HG03354 (cell line): ENCODE data around the gene GPR37L1.

Source experiments
- ATAC-seq: cut with Tn5 transposase; IDR thresholded peaks from one replicate; pipeline ENCODE4 v1.9.1; 2021; ENCODE audit warnings: mild to moderate bottlenecking; ENCODE audit not compliant: unreplicated experiment, poor library complexity, severe bottlenecking

Gene GPR37L1

GRCh38 chr1:202122639-202123335 lies at the start of gene GPR37L1:
GPR37L1 (plus strand) TSS chr1:202122917; CDS start chr1:202122964, 47 bp downstream.
- no peak for ATAC-seq

GRCh38 chr1:202073206-202073605 lies 49.5 kb upstream of the GPR37L1 start:
- ATAC-seq, result no peak

GRCh38 chr1:202074985-202075384 lies 47.7 kb upstream of the GPR37L1 start:
- ATAC-seq, result no peak

GRCh38 chr1:202075389-202075788 lies 47.3 kb upstream of the GPR37L1 start:
- ATAC-seq, result no peak

GRCh38 chr1:202076050-202076511 lies 46.6 kb upstream of the GPR37L1 start:
- ATAC-seq, result no peak

GRCh38 chr1:202078241-202078640 lies 44.5 kb upstream of the GPR37L1 start:
- ATAC-seq, result no peak

- no peak for ATAC-seq
Measured at GRCh38 chr1:202081992-202082391, 40.7 kb upstream of the GPR37L1 start.

GRCh38 chr1:202084791-202085681 lies 37.7 kb upstream of the GPR37L1 start:
- ATAC-seq, result no peak

- ATAC-seq, result no peak
Measured at GRCh38 chr1:202085682-202086373, 36.9 kb upstream of the GPR37L1 start.

- ATAC-seq, result no peak
Measured at GRCh38 chr1:202086579-202087350, 36.0 kb upstream of the GPR37L1 start.

- no peak for ATAC-seq
Measured at GRCh38 chr1:202088206-202088605, 34.5 kb upstream of the GPR37L1 start.

- no peak for ATAC-seq
Measured at GRCh38 chr1:202090994-202091393, 31.7 kb upstream of the GPR37L1 start.

GRCh38 chr1:202093858-202094257 lies 28.9 kb upstream of the GPR37L1 start:
- no peak for ATAC-seq

GRCh38 chr1:202101184-202101583 lies 21.5 kb upstream of the GPR37L1 start:
- no peak for ATAC-seq

- no peak for ATAC-seq
Measured at GRCh38 chr1:202104073-202104472, 18.6 kb upstream of the GPR37L1 start.

GRCh38 chr1:202105571-202106339 lies 17.0 kb upstream of the GPR37L1 start:
- no peak for ATAC-seq

GRCh38 chr1:202106340-202107254 lies 16.1 kb upstream of the GPR37L1 start:
- ATAC-seq, result no peak

- ATAC-seq, result no peak
Measured at GRCh38 chr1:202107321-202107761, 15.4 kb upstream of the GPR37L1 start.
